ENCODE data around the gene CFTR. TPM values are rescaled to one million over a fixed set of nuclear protein-coding genes. Genes with fewer than 3 reads are reported as not detected.

CFTR gene
- total RNA-seq, 1 experiment from 2014 or later, result not detected

DNA sequence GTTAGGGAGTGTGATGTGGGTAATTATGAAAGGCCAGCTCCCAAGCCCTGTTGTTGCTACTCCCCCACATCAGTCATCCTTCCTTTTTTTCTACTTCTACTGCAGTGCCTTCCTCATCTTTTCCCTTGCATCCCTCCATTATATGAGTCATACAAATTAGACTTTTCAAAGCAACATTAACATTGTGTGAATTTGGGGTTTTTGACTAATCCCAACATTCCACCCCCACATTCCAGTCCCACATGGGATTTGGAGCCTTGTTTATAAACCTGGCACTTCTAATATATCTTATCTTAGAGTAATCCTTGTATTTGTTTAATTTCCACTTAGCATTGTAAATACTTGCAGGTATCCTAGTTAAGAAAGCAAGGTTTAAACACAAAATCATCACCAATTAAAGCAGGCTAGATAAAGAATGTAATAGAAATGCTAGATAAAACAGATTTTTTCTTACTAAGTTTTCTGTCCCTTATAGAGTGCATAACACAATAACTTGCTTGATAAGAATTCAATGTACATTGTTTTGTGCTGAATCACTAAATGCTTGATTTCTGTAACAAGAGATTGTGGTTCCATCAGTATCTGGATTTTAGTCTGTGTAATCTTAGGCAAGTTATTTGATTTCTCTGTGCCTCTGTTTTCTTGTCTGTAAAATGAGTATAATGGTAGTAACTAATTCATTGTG is 165.8 kb downstream of the CFTR start:
- no peak for DNase-seq (ENCODE audit: low read depth, low spot score)
- TF ChIP-seq POLR2A (IDR thresholded peaks at IDR 0.05; ENCODE audit: borderline replicate concordance, extremely low read depth, insufficient read depth, insufficient read length), result no peak
- no peak for TF ChIP-seq ZNF274 (IDR thresholded peaks at IDR 0.05; ENCODE audit: low read depth, low read length)
- BruUV-seq (replicated peaks), result no TSS peak
- Histone ChIP-seq H3K36me3 (ENCODE audit: control insufficient read depth in 1 of 2, insufficient read depth in 2 of 2, low read length in 2 of 2) (no peaks in the 10 kb centered on the region), H3K79me2 (ENCODE audit: insufficient read depth, low read length) (no peaks in the 10 kb centered on the region), H2AFZ (ENCODE audit: low read depth, low read length, poor library complexity, severe bottlenecking) (peak overlapping the region; percentile 29), H3K27ac (ENCODE audit: low read depth, low read length) (no peak overlapping the region), H4K20me1 (ENCODE audit: insufficient read depth) (no peaks in the 10 kb centered on the region), H3K4me3 (replicated peaks in 1 of 2; ENCODE audit: low read depth in 1 of 2, low read length in 2 of 2) (no peak overlapping the region), H3K9ac (ENCODE audit: low read length) (no peak overlapping the region), H3K4me1 (ENCODE audit: control insufficient read depth in 1 of 2, insufficient read depth in 2 of 2, low read length in 2 of 2) (peaks cover 0 to 11% of the 10 kb centered on the region in 2 experiments; a peak in 2 of 4 replicates), H3K9me2 (ENCODE audit: insufficient read depth) (no peaks in the 10 kb centered on the region), H3K4me2 (ENCODE audit: low read length) (peak overlapping the region; percentile 8; the same call in 1 of the 2 replicates), H3K27me3 (ENCODE audit: insufficient read depth, low read length) (no peaks in the 10 kb centered on the region), H3K9me3 (ENCODE audit: control insufficient read depth in 1 of 2, insufficient read depth in 1 of 2, low read depth in 1 of 2, low read length in 2 of 2) (no peaks in the 10 kb centered on the region)
- intact Hi-C loops (cut with micrococcal nuclease), result no loop called here
- POLR2A ChIA-PET, result no interaction called here
- CTCF ChIA-PET, result no interaction called here
- no peak for ATAC-seq
- RAD21 ChIA-PET (ENCODE audit: low non-redundant PET in 1 of 2, low total read pairs in 2 of 2, uncharacterized antibody in 2 of 2, unreplicated experiment in 2 of 2), result no interaction called here

DNA sequence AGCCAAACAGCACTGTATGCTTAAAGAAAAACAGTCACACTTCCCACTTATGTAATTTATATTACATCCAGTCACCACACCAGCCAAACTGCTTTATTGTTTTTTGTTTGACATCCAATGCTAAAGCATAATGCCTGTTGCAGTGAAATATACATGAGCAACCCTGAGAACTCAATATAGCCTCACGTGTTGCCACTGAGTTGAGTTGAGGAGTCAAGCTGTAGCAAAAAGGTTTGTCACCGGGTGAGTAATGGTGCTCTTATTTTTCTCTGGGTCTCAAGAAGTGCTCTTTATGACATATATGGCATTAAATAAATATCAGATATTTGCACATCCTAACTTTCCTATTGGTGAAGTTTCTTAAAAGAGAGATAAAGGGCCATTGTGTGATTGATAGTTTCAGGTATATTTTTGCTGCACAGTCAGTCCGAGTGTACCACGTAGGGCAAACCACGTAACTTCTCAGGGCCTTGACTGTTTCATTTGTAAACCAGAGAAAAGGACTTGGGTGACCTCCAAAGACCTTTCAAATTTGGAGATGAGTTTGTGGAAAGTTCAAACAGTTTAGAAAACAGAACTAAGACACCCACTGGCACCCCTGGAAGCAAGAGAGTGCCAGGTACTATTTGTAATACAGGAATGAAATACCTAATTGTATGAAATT is 168.5 kb downstream of the CFTR start:
- DNase-seq (ENCODE audit: low read depth, low spot score) (no peak), ATAC-seq (no peak)
- no peak overlapping the region for H3K27ac ChIP-seq (ENCODE audit: low read depth, low read length)
- no TSS peak for BruUV-seq (replicated peaks)
- no peaks in the 10 kb centered on the region for H4K20me1 ChIP-seq (ENCODE audit: insufficient read depth)
- H2AFZ ChIP-seq (ENCODE audit: low read depth, low read length, poor library complexity, severe bottlenecking), result no peak overlapping the region
- ChIA-PET POLR2A (no interaction called here), CTCF (no interaction called here), RAD21 (ENCODE audit: low non-redundant PET in 1 of 2, low total read pairs in 2 of 2, uncharacterized antibody in 2 of 2, unreplicated experiment in 2 of 2) (no interaction called here)
- no peaks in the 10 kb centered on the region for H3K36me3 ChIP-seq (ENCODE audit: control insufficient read depth in 1 of 2, insufficient read depth in 2 of 2, low read length in 2 of 2)
- no peaks in the 10 kb centered on the region for H3K27me3 ChIP-seq (ENCODE audit: insufficient read depth, low read length)
- H3K4me2 ChIP-seq (ENCODE audit: low read length), result no peak overlapping the region
- H3K9me3 ChIP-seq (ENCODE audit: control insufficient read depth in 1 of 2, insufficient read depth in 1 of 2, low read depth in 1 of 2, low read length in 2 of 2), result no peaks in the 10 kb centered on the region
- peaks cover 0 to 11% of the 10 kb centered on the region in 2 experiments; a peak in 2 of 4 replicates for H3K4me1 ChIP-seq (ENCODE audit: control insufficient read depth in 1 of 2, insufficient read depth in 2 of 2, low read length in 2 of 2)
- no peaks in the 10 kb centered on the region for H3K79me2 ChIP-seq (ENCODE audit: insufficient read depth, low read length)
- H3K9me2 ChIP-seq (ENCODE audit: insufficient read depth), result no peaks in the 10 kb centered on the region
- TF ChIP-seq ELF1 (IDR thresholded peaks at IDR 0.05; ENCODE audit: borderline replicate concordance, low read depth) (no peak), EGR1 (IDR thresholded peaks at IDR 0.05; ENCODE audit: low read depth) (no peak), CBX3 (IDR thresholded peaks at IDR 0.05; ENCODE audit: low read depth) (no peak), ZFX (IDR thresholded peaks at IDR 0.05) (no peak), SP1 (IDR thresholded peaks at IDR 0.05; ENCODE audit: low read depth) (no peak), YY1 (IDR thresholded peaks at IDR 0.05; ENCODE audit: extremely low read depth, insufficient replicate concordance, low read depth, low read length) (no peak), SIN3A (IDR thresholded peaks at IDR 0.05; ENCODE audit: low read depth) (no peak), EZH2 (IDR thresholded peaks at IDR 0.05) (no peak), ZNF274 (IDR thresholded peaks at IDR 0.05; ENCODE audit: low read depth, low read length) (no peak), CEBPB (IDR thresholded peaks at IDR 0.05; ENCODE audit: low read depth) (no peak)
- TF ChIP-seq, protein P1, sequence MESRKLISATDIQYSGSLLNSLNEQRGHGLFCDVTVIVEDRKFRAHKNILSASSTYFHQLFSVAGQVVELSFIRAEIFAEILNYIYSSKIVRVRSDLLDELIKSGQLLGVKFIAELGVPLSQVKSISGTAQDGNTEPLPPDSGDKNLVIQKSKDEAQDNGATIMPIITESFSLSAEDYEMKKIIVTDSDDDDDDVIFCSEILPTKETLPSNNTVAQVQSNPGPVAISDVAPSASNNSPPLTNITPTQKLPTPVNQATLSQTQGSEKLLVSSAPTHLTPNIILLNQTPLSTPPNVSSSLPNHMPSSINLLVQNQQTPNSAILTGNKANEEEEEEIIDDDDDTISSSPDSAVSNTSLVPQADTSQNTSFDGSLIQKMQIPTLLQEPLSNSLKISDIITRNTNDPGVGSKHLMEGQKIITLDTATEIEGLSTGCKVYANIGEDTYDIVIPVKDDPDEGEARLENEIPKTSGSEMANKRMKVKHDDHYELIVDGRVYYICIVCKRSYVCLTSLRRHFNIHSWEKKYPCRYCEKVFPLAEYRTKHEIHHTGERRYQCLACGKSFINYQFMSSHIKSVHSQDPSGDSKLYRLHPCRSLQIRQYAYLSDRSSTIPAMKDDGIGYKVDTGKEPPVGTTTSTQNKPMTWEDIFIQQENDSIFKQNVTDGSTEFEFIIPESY (IDR thresholded peaks at IDR 0.05; ENCODE audit: extremely low read depth, insufficient replicate concordance, low read length), result no peak
- H3K9ac ChIP-seq (ENCODE audit: low read length), result no peak overlapping the region
- intact Hi-C loops (cut with micrococcal nuclease), result no loop called here
- no peak overlapping the region for H3K4me3 ChIP-seq (replicated peaks in 1 of 2; ENCODE audit: low read depth in 1 of 2, low read length in 2 of 2)
